ENCODE data around the gene TXNDC2. TPM values are rescaled to one million over a fixed set of nuclear protein-coding genes. Genes with fewer than 3 reads are reported as not detected.
A peak's percentile ranks its signal among the peaks of the same experiment; 100 is the strongest.

TXNDC2 gene
- total and polyA plus RNA-seq, 9 of the 15 experiments (the other 6 are each of a cell fraction or from before 2014, with no cell fraction given), result 1.2 to 4.9 (median 2.3) TPM

DNA sequence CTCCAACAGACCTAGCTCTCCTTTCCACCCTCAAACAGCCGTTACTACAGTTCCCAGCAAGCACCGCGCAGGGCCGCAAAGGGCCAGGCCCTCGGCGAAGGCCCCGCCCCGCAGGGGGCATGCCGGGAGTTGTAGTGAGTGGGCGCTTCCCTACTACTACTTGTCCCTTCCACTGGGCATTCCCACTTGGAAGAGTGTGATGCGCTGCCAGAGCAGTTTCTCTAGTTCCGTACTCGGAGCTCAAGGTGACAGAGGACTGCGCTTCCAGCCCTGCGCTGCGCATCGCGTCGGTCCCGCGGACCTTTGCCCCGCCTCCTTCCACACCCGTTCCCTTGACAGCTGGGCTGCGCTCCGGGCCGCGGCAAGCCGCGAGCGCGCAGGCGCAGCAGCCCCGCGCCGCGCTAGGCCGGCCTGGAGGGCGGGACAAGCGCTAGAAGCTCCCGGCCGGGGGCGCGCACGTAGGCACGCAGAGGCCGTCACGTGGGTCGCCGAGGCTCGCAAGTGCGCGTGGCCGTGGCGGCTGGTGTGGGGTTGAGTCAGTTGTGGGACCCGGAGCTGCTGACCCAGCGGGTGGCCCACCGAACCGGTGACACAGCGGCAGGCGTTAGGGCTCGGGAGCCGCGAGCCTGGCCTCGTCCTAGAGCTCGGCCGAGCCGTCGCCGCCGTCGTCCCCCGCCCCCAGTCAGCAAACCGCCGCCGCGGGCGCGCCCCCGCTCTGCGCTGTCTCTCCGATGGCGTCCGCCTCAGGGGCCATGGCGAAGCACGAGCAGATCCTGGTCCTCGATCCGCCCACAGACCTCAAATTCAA, 28.0 kb downstream of the TXNDC2 start, which contains the start of gene VAPA (continued):
- TF ChIP-seq, protein P1, sequence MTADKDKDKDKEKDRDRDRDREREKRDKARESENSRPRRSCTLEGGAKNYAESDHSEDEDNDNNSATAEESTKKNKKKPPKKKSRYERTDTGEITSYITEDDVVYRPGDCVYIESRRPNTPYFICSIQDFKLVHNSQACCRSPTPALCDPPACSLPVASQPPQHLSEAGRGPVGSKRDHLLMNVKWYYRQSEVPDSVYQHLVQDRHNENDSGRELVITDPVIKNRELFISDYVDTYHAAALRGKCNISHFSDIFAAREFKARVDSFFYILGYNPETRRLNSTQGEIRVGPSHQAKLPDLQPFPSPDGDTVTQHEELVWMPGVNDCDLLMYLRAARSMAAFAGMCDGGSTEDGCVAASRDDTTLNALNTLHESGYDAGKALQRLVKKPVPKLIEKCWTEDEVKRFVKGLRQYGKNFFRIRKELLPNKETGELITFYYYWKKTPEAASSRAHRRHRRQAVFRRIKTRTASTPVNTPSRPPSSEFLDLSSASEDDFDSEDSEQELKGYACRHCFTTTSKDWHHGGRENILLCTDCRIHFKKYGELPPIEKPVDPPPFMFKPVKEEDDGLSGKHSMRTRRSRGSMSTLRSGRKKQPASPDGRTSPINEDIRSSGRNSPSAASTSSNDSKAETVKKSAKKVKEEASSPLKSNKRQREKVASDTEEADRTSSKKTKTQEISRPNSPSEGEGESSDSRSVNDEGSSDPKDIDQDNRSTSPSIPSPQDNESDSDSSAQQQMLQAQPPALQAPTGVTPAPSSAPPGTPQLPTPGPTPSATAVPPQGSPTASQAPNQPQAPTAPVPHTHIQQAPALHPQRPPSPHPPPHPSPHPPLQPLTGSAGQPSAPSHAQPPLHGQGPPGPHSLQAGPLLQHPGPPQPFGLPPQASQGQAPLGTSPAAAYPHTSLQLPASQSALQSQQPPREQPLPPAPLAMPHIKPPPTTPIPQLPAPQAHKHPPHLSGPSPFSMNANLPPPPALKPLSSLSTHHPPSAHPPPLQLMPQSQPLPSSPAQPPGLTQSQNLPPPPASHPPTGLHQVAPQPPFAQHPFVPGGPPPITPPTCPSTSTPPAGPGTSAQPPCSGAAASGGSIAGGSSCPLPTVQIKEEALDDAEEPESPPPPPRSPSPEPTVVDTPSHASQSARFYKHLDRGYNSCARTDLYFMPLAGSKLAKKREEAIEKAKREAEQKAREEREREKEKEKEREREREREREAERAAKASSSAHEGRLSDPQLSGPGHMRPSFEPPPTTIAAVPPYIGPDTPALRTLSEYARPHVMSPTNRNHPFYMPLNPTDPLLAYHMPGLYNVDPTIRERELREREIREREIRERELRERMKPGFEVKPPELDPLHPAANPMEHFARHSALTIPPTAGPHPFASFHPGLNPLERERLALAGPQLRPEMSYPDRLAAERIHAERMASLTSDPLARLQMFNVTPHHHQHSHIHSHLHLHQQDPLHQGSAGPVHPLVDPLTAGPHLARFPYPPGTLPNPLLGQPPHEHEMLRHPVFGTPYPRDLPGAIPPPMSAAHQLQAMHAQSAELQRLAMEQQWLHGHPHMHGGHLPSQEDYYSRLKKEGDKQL (CRISPR knock-in tag; IDR thresholded peaks at IDR 0.05; ENCODE audit: borderline replicate concordance), result no peak
- TF ChIP-seq HDGF (IDR thresholded peaks at IDR 0.05), result no peak
- TF ChIP-seq, protein P2, sequence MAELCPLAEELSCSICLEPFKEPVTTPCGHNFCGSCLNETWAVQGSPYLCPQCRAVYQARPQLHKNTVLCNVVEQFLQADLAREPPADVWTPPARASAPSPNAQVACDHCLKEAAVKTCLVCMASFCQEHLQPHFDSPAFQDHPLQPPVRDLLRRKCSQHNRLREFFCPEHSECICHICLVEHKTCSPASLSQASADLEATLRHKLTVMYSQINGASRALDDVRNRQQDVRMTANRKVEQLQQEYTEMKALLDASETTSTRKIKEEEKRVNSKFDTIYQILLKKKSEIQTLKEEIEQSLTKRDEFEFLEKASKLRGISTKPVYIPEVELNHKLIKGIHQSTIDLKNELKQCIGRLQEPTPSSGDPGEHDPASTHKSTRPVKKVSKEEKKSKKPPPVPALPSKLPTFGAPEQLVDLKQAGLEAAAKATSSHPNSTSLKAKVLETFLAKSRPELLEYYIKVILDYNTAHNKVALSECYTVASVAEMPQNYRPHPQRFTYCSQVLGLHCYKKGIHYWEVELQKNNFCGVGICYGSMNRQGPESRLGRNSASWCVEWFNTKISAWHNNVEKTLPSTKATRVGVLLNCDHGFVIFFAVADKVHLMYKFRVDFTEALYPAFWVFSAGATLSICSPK (IDR thresholded peaks at IDR 0.05; ENCODE audit: borderline replicate concordance), result no peak
- TF ChIP-seq, protein P3, sequence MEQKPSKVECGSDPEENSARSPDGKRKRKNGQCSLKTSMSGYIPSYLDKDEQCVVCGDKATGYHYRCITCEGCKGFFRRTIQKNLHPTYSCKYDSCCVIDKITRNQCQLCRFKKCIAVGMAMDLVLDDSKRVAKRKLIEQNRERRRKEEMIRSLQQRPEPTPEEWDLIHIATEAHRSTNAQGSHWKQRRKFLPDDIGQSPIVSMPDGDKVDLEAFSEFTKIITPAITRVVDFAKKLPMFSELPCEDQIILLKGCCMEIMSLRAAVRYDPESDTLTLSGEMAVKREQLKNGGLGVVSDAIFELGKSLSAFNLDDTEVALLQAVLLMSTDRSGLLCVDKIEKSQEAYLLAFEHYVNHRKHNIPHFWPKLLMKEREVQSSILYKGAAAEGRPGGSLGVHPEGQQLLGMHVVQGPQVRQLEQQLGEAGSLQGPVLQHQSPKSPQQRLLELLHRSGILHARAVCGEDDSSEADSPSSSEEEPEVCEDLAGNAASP (IDR thresholded peaks at IDR 0.05), result no peak
- TF ChIP-seq ZNF785 (CRISPR knock-in tag; IDR thresholded peaks at IDR 0.05), result no peak
- peak; percentile 34 for TF ChIP-seq NEUROD1 (IDR thresholded peaks at IDR 0.05; ENCODE audit: borderline replicate concordance, low read depth, low read length, partially characterized antibody)

All from K562 (cell line).